IMR-90 (cell line): ENCODE results near the gene PTPN13. TPM values are rescaled to one million over a fixed set of nuclear protein-coding genes. Genes with fewer than 3 reads are reported as not detected.

Source experiments
- ATAC-seq: fragments of 200-7000 bp; cut with Tn5 transposase; 2 replicates; pipeline ENCODE4 v1.9.1; 2020; ENCODE audit warnings: low read depth, mild to moderate bottlenecking, moderate library complexity
- BruUV-seq: library from RNA; stranded (reverse); fragments of 400-500 nt; replicated peaks from 2 replicates; lab custom pipeline; 2021; lab: Mats Ljungman, UMichigan
- CTCF ChIA-PET: fragments of 300-600 bp; formaldehyde crosslinking; extraction: SDS; loops from one replicate; lab custom pipeline; 2021; ENCODE audit warnings: antibody characterized with exemption; lab: Yijun Ruan, JAX
- POLR2A ChIA-PET: fragments of 300-600 bp; sonication (Branson Sonifier 250); formaldehyde crosslinking; loops from one replicate; lab custom pipeline; 2022; ENCODE audit warnings: antibody characterized with exemption; ENCODE audit not compliant: unreplicated experiment; lab: Charles Lee
- DNase-seq: peaks from one replicate; pipeline ENCODE4 v3.0.0; 2013
- H2AFZ ChIP-seq: replicated peaks from 2 replicates; pipeline ENCODE3; 2013; ENCODE audit warnings: low read length, mild to moderate bottlenecking; ENCODE audit not compliant: poor library complexity
- H2AK5ac ChIP-seq: 2 replicates; pipeline ENCODE4 v1.6.1; 2013; ENCODE audit warnings: low read depth, low read length, inconsistent platforms
- H2AK9ac ChIP-seq: replicated peaks from 2 replicates; pipeline ENCODE3; 2013; ENCODE audit warnings: mild to moderate bottlenecking, low read depth, low read length, moderate library complexity; ENCODE audit not compliant: poor library complexity
- H2BK120ac ChIP-seq: 2 replicates; pipeline ENCODE4 v1.6.1; 2013; ENCODE audit warnings: low read depth, low read length, inconsistent platforms
- H2BK15ac ChIP-seq: 3 replicates; pipeline ENCODE4 v1.6.1; 2013; ENCODE audit warnings: low read depth, low read length, inconsistent platforms
- H2BK20ac ChIP-seq: 2 replicates; pipeline ENCODE4 v1.6.1; 2013; ENCODE audit warnings: low read depth, mild to moderate bottlenecking, inconsistent platforms, low read length, moderate library complexity
- H2BK5ac ChIP-seq: 2 replicates; pipeline ENCODE4 v1.6.1; 2013; ENCODE audit warnings: mild to moderate bottlenecking, low read depth, low read length, inconsistent platforms; ENCODE audit not compliant: poor library complexity, severe bottlenecking
- H3K14ac ChIP-seq: replicated peaks from 2 replicates; pipeline ENCODE4 v1.6.1; 2013; ENCODE audit warnings: low read depth, low read length, inconsistent platforms
- H3K18ac ChIP-seq: 2 replicates; pipeline ENCODE4 v1.6.1; 2013; ENCODE audit warnings: low read depth, low read length, control low read depth
- H3K23ac ChIP-seq: 2 replicates; pipeline ENCODE4 v1.6.1; 2013; ENCODE audit warnings: low read depth, low read length, inconsistent platforms
- H3K27ac ChIP-seq: 2 replicates; pipeline ENCODE4 v1.5.1; 2013; ENCODE audit warnings: mild to moderate bottlenecking, control low read depth, low read length; ENCODE audit not compliant: insufficient read depth
- H3K27me3 ChIP-seq: 2 replicates; pipeline ENCODE4 v1.6.1; 2013; ENCODE audit warnings: low read length; ENCODE audit not compliant: control insufficient read depth, insufficient read depth
- H3K36me3 ChIP-seq: 2 replicates; pipeline ENCODE4 v1.6.1; 2013; ENCODE audit warnings: low read length, mixed read lengths; ENCODE audit not compliant: control insufficient read depth, insufficient read depth
- H3K4ac ChIP-seq: 2 replicates; pipeline ENCODE4 v1.6.1; 2013; ENCODE audit warnings: low read depth, low read length, inconsistent platforms
- H3K4me1 ChIP-seq: 2 replicates; pipeline ENCODE4 v1.6.1; 2013; ENCODE audit warnings: low read length, mixed read lengths; ENCODE audit not compliant: control insufficient read depth, insufficient read depth
- H3K4me2 ChIP-seq: 2 replicates; pipeline ENCODE4 v1.6.1; 2013; ENCODE audit warnings: low read depth, mild to moderate bottlenecking, control low read depth, low read length, moderate library complexity
- H3K4me3 ChIP-seq: 2 replicates; pipeline ENCODE4 v1.5.1; 2013; ENCODE audit warnings: low read depth, mild to moderate bottlenecking, control low read depth, low read length, moderate library complexity; ENCODE audit not compliant: insufficient read depth
- H3K56ac ChIP-seq: 2 replicates; pipeline ENCODE4 v1.6.1; 2013; ENCODE audit warnings: low read length, inconsistent platforms; ENCODE audit not compliant: insufficient read depth; ENCODE audit errors: extremely low read depth
- H3K79me1 ChIP-seq, 2 experiments: 2 replicates each; pipeline ENCODE4 v1.6.1; 2013; ENCODE audit warnings: low read length in 2 of 2, inconsistent platforms in 1 of 2, low read depth in 1 of 2
- H3K9ac ChIP-seq: 2 replicates; pipeline ENCODE4 v1.6.1; 2013; ENCODE audit warnings: low read depth, low read length, control low read depth
- H3K9me1 ChIP-seq: 2 replicates; pipeline ENCODE4 v1.6.1; 2013; ENCODE audit warnings: low read length, inconsistent platforms; ENCODE audit not compliant: insufficient read depth
- H3K9me3 ChIP-seq: 2 replicates; pipeline ENCODE4 v1.6.1; 2013; ENCODE audit warnings: low read length; ENCODE audit not compliant: control insufficient read depth, insufficient read depth
- H4K20me1 ChIP-seq: 2 replicates; pipeline ENCODE4 v1.6.1; 2013; ENCODE audit warnings: low read length, inconsistent platforms; ENCODE audit not compliant: insufficient read depth
- H4K5ac ChIP-seq: 2 replicates; pipeline ENCODE4 v1.6.1; 2013; ENCODE audit warnings: mild to moderate bottlenecking, low read depth, low read length, control low read depth
- H4K8ac ChIP-seq, 2 experiments: 2 replicates each; pipeline ENCODE4 v1.6.1; 2013; ENCODE audit warnings: low read depth in 2 of 2, low read length in 2 of 2, control low read depth in 1 of 2, inconsistent platforms in 1 of 2
- H4K91ac ChIP-seq: 2 replicates; pipeline ENCODE4 v1.6.1; 2013; ENCODE audit warnings: low read depth, low read length, inconsistent platforms; ENCODE audit not compliant: insufficient read depth
- BHLHE40 ChIP-seq: fragments of 150-350 bp; IDR thresholded peaks from 2 replicates; pipeline ENCODE4 v1.6.1; 2016; ENCODE audit warnings: mild to moderate bottlenecking, low read depth, low read length
- POLR2A ChIP-seq: IDR thresholded peaks from 2 replicates; pipeline ENCODE4 v1.6.1; 2012; ENCODE audit warnings: mild to moderate bottlenecking, low read depth, low read length
- WGBS, 2 experiments: methylation state at CpG; one replicate each; pipeline versions ENCODE4 v1.1.5 to v1.1.7; 2013; ENCODE audit warnings: missing lambda C conversion rate in 2 of 2; ENCODE audit not compliant: insufficient read length in 1 of 2; ENCODE audit errors: extremely low coverage in 2 of 2; 5-methylcytosine and 5-hydroxymethylcytosine counted together
- dilution Hi-C: fragments of 300-500 bp; cut with HindIII; formaldehyde crosslinking; loops from one replicate; pipeline ENCODE4 v1.14.3; 2018; ENCODE audit warnings: low sequenced_read_pairs; ENCODE audit not compliant: unreplicated experiment
- in situ Hi-C: fragments of 300-500 bp; cut with MboI; formaldehyde crosslinking; loops from 3 replicates; pipeline ENCODE4 v1.14.3; 2019; ENCODE audit warnings: low sequenced_read_pairs, inconsistent platforms, mixed read lengths
- intact Hi-C: fragments of 100-400 bp; cut with micrococcal nuclease; formaldehyde crosslinking; loops from 2 replicates; pipeline ENCODE4 v1.10.0; 2022
- polyA plus RNA-seq, 3 experiments: library from polyadenylated mRNA; depleted of rRNA; stranded (reverse); fragments of >200 nt; gene quantifications; 2 replicates each; pipeline ENCODE4 v1.2.3, GENCODE V29; 2012; ENCODE audit warnings: low replicate concordance in 1 of 3
- total RNA-seq: library from RNA; depleted of rRNA; stranded (reverse); fragments of >200 nt; gene quantifications from 2 replicates; pipeline ENCODE4 v1.2.3, GENCODE V29; 2012

Gene PTPN13
- total and polyA plus RNA-seq, 2 of the 4 experiments (the other 2 are of a cell fraction): 7.7 to 29.0 TPM

DNA sequence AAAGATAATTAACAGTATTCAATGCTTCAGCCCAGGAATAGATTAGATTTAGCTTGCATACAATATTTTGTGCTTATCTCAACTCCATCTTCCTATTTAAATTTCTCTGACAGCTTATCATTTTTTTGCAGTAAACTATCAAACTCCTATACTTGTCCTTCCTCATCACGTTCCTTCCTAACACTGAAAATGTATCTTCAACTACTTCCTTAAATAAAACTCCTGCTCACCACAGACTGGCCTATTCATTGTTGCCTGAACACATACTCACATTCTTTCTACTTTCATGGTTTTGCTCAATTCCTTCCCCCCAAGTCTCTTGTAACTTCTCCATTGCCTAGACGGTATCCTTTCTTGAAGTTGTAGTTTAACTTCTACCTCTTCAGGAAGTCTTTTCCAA, 28.5 kb upstream of the PTPN13 start:
- H3K27me3 ChIP-seq: no peaks in the 10 kb centered on the region
- no peak overlapping the region for H2AK9ac ChIP-seq
- H3K4me3 ChIP-seq: no peak overlapping the region
- no peak overlapping the region for H2BK120ac ChIP-seq
- no peaks in the 10 kb centered on the region for H3K4me1 ChIP-seq
- H2AFZ ChIP-seq: no peak overlapping the region
- CTCF ChIA-PET: interaction anchor here (0.5 to 0.6 kb wide), 2 partner anchors 291 to 358 kb away, joined by 3 to 5 read pairs; no protein-coding TSS in a partner anchor
- H3K79me1 ChIP-seq: no peaks in the 10 kb centered on the region
- WGBS, 2 experiments: 89% methylated on average over 1 of the region's 2 CpGs; no CpG with 5 or more reads in 1 of the 2 experiments
- no peaks in the 10 kb centered on the region for H3K9me1 ChIP-seq
- H4K20me1 ChIP-seq: no peaks in the 10 kb centered on the region
- no peak overlapping the region for H3K23ac ChIP-seq
- no peak overlapping the region for H2BK20ac ChIP-seq
- no peak overlapping the region for H2BK5ac ChIP-seq
- H4K91ac ChIP-seq: no peak overlapping the region
- H3K27ac ChIP-seq: no peak overlapping the region
- no peak overlapping the region for H3K4ac ChIP-seq
- TF ChIP-seq BHLHE40: no peak
- no peak for TF ChIP-seq POLR2A
- intact Hi-C loops: no loop called here
- no peak overlapping the region for H4K8ac ChIP-seq
- in situ Hi-C loops: no loop called here
- no peaks in the 10 kb centered on the region for H3K9me3 ChIP-seq
- no TSS peak for BruUV-seq
- H2BK15ac ChIP-seq: no peak overlapping the region
- H4K5ac ChIP-seq: no peak overlapping the region
- H3K56ac ChIP-seq: no peak overlapping the region
- dilution Hi-C loops: no loop called here
- no peak overlapping the region for H3K4me2 ChIP-seq
- H3K36me3 ChIP-seq: no peaks in the 10 kb centered on the region
- POLR2A ChIA-PET: no interaction called here
- ATAC-seq: no peak
- H2AK5ac ChIP-seq: no peak overlapping the region
- no peak overlapping the region for H3K14ac ChIP-seq
- no peak overlapping the region for H3K9ac ChIP-seq
- H3K18ac ChIP-seq: no peak overlapping the region
- DNase-seq: no peak
